LNCaP clone FGC (cell line): ENCODE results near the gene BBS7.

Experiments used
- DNase-seq: peaks from one replicate; pipeline ENCODE4 v3.0.0-alpha.2; 2011; ENCODE audit warnings: low read depth
- H3K4me3 ChIP-seq: 2 replicates; pipeline ENCODE4 v1.5.1; 2011; ENCODE audit warnings: mild to moderate bottlenecking, low read depth, low read length, control low read depth
- CTCF ChIP-seq: IDR thresholded peaks from 2 replicates; pipeline ENCODE4 v1.5.1; 2012; ENCODE audit warnings: mild to moderate bottlenecking; ENCODE audit not compliant: control insufficient read depth, insufficient read depth; ENCODE audit errors: extremely low read depth

Gene BBS7

DNA sequence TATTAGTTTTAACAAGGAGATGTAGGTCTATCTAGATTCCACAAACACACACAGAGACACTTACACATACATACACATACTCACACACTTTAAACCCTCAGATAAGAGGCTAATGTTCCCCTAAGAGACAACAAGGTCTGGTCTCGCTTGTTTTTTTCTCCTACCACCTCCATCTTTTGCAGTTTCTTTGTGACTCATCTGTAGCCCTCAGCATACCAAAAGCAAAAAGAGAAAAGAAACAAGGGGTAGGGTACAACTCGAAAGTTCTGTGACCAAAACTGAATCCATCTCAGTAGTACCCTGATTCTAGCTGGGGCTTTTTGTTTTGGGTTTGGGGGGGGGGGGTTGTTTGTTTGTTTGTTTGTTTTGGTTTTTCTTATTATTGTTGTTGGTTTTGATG lies 81.4 kb downstream of the BBS7 start:
- TF ChIP-seq CTCF, result no peak
- DNase-seq, result no peak
- no peak overlapping the region for H3K4me3 ChIP-seq

- H3K4me3 ChIP-seq, result no peak overlapping the region
- no peak for TF ChIP-seq CTCF
- DNase-seq, result no peak
These were observed 84.1 kb downstream of the BBS7 start for GRCh38 chr4:121786221-121786620.

- no peak for DNase-seq
- TF ChIP-seq CTCF, result no peak
- H3K4me3 ChIP-seq, result no peak overlapping the region
These were observed 84.8 kb downstream of the BBS7 start for GRCh38 chr4:121785479-121785878.

GRCh38 chr4:121784975-121785374 lies 85.3 kb downstream of the BBS7 start:
- TF ChIP-seq CTCF, result no peak
- no peak for DNase-seq
- no peak overlapping the region for H3K4me3 ChIP-seq

DNA sequence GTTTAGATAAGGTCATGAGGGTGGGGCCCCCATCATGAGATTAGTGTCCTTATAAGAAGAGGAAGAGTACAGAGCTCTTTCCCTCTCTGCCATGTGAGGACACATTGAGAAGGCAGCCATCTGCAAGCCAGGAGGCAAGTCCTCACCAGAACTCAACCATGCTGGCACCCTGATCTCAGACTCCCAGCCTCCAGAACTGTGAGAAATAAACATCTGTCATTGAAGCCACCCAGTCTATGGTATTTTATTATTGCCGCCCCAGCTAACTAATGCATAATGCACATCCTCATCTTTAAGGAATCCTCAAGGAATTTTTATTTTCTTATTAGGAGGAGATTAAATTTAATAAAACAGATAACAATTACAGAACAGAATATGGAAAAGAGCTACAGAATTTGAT lies 85.9 kb downstream of the BBS7 start:
- DNase-seq, result no peak
- no peak overlapping the region for H3K4me3 ChIP-seq
- TF ChIP-seq CTCF, result no peak

DNA sequence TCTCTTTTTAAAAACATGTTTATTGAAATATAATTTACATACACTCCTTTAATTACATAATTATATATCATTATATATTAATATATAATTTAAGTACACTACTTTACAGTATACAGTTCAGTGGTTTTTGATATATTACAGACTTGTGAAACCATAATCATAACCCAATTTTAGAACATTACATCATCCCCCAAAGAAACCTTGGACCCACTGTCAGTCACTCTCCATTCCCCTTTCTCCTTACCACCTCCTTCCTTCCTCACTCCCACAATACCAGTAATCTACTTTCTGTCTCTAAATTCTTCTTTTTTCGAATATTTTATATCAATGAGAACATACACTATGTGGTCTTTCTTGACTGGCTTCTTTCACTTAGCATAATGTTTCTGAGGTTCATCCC lies 87.1 kb downstream of the BBS7 start:
- no peak for DNase-seq
- no peak for TF ChIP-seq CTCF
- H3K4me3 ChIP-seq, result no peak overlapping the region

- no peak for TF ChIP-seq CTCF
- DNase-seq, result no peak
- no peak overlapping the region for H3K4me3 ChIP-seq
These were observed 91.2 kb downstream of the BBS7 start for GRCh38 chr4:121778991-121779628.
